Sigmoid colon (tissue), 3 donors: Measurements from ENCODE around the gene NR6A1.

Experiments
- POLR2A ChIP-seq, 2 donors: fragments of 450-650 bp; IDR thresholded peaks; one replicate each; pipeline ENCODE4 v1.6.1; 2016; ENCODE audit warnings: antibody characterized with exemption in 2 of 2, mild to moderate bottlenecking in 2 of 2, moderate library complexity in 2 of 2
- TF ChIP-seq, protein P1 (sequence below), 4 experiments: fragments of 450-650 bp in 3 of 4; fragments of 200-600 bp in 1 of 4; IDR thresholded peaks; one replicate each; pipeline ENCODE4 v1.5.1; 2016 to 2019; ENCODE audit warnings: antibody characterized with exemption in 4 of 4, mild to moderate bottlenecking in 3 of 4, moderate library complexity in 2 of 4

DNA sequence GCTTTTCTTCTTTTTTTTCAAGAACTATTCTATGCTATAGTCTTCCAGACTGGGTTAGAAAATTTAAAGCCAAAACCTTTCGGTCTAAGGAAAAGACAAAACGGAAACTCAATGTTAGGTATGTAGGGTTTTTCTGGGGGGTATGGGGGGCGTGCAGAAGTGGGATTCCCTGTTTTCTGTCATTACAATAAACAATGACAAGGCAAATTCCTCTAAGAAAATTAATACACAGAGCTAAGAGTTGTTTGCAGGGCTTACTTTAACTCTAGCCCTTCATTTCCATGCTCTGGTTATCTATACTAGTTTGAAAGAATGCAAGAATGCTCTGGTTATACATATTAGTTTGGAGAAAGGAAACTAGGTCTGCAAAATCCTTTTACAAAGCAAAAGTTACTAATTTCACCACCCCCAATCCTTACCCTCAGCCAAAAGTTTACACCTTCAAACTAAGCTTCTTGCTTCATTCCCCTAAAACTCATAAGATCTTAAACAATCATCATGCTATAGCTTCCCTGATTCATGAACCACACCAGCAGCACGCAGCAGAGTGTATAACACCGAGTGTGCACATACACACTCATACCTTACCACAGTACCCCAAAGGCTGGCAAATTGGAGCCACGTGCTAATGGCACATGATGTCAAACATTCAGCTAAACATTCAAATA lies 174.8 kb downstream of the NR6A1 start:
- TF ChIP-seq, protein P1, sequence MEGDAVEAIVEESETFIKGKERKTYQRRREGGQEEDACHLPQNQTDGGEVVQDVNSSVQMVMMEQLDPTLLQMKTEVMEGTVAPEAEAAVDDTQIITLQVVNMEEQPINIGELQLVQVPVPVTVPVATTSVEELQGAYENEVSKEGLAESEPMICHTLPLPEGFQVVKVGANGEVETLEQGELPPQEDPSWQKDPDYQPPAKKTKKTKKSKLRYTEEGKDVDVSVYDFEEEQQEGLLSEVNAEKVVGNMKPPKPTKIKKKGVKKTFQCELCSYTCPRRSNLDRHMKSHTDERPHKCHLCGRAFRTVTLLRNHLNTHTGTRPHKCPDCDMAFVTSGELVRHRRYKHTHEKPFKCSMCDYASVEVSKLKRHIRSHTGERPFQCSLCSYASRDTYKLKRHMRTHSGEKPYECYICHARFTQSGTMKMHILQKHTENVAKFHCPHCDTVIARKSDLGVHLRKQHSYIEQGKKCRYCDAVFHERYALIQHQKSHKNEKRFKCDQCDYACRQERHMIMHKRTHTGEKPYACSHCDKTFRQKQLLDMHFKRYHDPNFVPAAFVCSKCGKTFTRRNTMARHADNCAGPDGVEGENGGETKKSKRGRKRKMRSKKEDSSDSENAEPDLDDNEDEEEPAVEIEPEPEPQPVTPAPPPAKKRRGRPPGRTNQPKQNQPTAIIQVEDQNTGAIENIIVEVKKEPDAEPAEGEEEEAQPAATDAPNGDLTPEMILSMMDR (IDR thresholded peaks at IDR 0.05), result no peak
- no peak for TF ChIP-seq POLR2A (IDR thresholded peaks at IDR 0.05)
